ENCODE data around the gene IFI44. TPM values are rescaled to one million over a fixed set of nuclear protein-coding genes. Genes with fewer than 3 reads are reported as not detected.

The IFI44 gene
- total RNA-seq, 1 donor from 2014 or later = not detected

GRCh38 chr1:78619803-78620579, 29.6 kb upstream of the IFI44 start, which contains the start of gene IFI44L:
IFI44L (plus strand) TSS chr1:78620448; CDS start chr1:78627916, 7,468 bp downstream.
- no peaks in the 10 kb centered on the region for H3K9me3 Mint-ChIP-seq (ENCODE audit: unreplicated experiment)

GRCh38 chr1:78620666-78621065, 29.0 kb upstream of the IFI44 start:
- H3K4me1 Mint-ChIP-seq (ENCODE audit: low read depth, unreplicated experiment) = no peaks in the 10 kb centered on the region
- H3K27ac Mint-ChIP-seq (ENCODE audit: unreplicated experiment) = no peak overlapping the region
- H3K4me3 Mint-ChIP-seq (ENCODE audit: unreplicated experiment) = no peak overlapping the region
- DNase-seq = no peak
- no peaks in the 10 kb centered on the region for H3K36me3 Mint-ChIP-seq (ENCODE audit: unreplicated experiment)
- H3K9me3 Mint-ChIP-seq (ENCODE audit: unreplicated experiment) = no peaks in the 10 kb centered on the region
- H3K27me3 Mint-ChIP-seq (ENCODE audit: unreplicated experiment) = no peaks in the 10 kb centered on the region
- TF ChIP-seq, protein P1, sequence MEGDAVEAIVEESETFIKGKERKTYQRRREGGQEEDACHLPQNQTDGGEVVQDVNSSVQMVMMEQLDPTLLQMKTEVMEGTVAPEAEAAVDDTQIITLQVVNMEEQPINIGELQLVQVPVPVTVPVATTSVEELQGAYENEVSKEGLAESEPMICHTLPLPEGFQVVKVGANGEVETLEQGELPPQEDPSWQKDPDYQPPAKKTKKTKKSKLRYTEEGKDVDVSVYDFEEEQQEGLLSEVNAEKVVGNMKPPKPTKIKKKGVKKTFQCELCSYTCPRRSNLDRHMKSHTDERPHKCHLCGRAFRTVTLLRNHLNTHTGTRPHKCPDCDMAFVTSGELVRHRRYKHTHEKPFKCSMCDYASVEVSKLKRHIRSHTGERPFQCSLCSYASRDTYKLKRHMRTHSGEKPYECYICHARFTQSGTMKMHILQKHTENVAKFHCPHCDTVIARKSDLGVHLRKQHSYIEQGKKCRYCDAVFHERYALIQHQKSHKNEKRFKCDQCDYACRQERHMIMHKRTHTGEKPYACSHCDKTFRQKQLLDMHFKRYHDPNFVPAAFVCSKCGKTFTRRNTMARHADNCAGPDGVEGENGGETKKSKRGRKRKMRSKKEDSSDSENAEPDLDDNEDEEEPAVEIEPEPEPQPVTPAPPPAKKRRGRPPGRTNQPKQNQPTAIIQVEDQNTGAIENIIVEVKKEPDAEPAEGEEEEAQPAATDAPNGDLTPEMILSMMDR (IDR thresholded peaks at IDR 0.05; ENCODE audit: partially characterized antibody, unreplicated experiment) = no peak

More at GRCh38 chr1:78619803-78620579, 29.6 kb upstream of the IFI44 start, which contains the start of gene IFI44L:
- Mint-ChIP-seq H3K36me3 (ENCODE audit: unreplicated experiment) (no peaks in the 10 kb centered on the region), H3K4me1 (ENCODE audit: low read depth, unreplicated experiment) (no peaks in the 10 kb centered on the region), H3K4me3 (ENCODE audit: unreplicated experiment) (no peak within 1 kb of the TSS), H3K27me3 (ENCODE audit: unreplicated experiment) (no peaks in the 10 kb centered on the region), H3K27ac (ENCODE audit: unreplicated experiment) (no peak within 1 kb of the TSS)
- no peak for DNase-seq
- TF ChIP-seq, protein P1 (IDR thresholded peaks at IDR 0.05; ENCODE audit: partially characterized antibody, unreplicated experiment) = no peak

DNA sequence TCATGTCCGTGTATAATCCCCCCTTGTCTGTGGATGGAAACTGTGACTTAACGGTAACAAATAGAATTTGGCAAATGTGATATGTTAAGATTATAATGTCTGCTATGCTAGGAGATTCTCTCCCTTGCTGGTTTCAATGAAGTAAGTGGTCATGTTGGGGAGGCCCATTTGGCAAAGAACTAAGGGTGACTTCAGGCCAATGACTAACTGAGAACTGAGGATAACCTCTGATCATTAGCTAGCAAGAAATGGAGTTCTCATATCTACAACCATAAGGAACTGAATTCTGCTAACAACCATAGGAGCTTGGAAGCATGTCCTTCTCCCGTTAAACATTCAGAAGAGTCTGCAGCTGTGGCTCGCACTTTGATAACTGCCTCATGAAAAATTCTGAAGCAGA, 27.1 kb upstream of the IFI44 start:
- H3K4me1 Mint-ChIP-seq (ENCODE audit: low read depth, unreplicated experiment) = no peaks in the 10 kb centered on the region
- TF ChIP-seq, protein P1 (IDR thresholded peaks at IDR 0.05; ENCODE audit: partially characterized antibody, unreplicated experiment) = no peak
- no peak for DNase-seq
- no peaks in the 10 kb centered on the region for H3K9me3 Mint-ChIP-seq (ENCODE audit: unreplicated experiment)
- H3K27me3 Mint-ChIP-seq (ENCODE audit: unreplicated experiment) = no peaks in the 10 kb centered on the region
- no peak overlapping the region for H3K27ac Mint-ChIP-seq (ENCODE audit: unreplicated experiment)
- H3K36me3 Mint-ChIP-seq (ENCODE audit: unreplicated experiment) = no peaks in the 10 kb centered on the region
- H3K4me3 Mint-ChIP-seq (ENCODE audit: unreplicated experiment) = no peak overlapping the region

DNA sequence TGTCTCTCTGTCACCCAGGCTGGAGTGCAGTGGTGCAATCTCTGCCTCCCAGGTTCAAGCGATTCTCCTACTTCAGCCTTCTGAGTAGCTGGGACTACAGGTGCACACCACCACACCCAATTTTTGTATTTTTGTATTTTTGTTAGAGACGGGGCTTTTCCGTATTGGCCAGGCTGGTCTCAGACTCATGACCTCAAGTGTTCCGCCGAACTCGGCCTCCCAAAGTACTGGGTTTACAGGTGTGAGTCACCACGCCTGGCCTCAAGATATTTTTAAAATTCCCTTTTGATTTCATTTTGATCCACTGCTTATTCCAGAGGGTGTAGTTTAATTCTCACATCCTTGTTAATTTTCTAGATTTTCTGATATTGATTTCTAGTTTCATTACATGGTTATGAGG, 25.6 kb upstream of the IFI44 start:
- Mint-ChIP-seq H3K27me3 (ENCODE audit: unreplicated experiment) (no peaks in the 10 kb centered on the region), H3K4me3 (ENCODE audit: unreplicated experiment) (no peak overlapping the region), H3K27ac (ENCODE audit: unreplicated experiment) (no peak overlapping the region), H3K36me3 (ENCODE audit: unreplicated experiment) (no peaks in the 10 kb centered on the region), H3K4me1 (ENCODE audit: low read depth, unreplicated experiment) (no peaks in the 10 kb centered on the region), H3K9me3 (ENCODE audit: unreplicated experiment) (no peaks in the 10 kb centered on the region)
- DNase-seq = no peak
- TF ChIP-seq, protein P1 (IDR thresholded peaks at IDR 0.05; ENCODE audit: partially characterized antibody, unreplicated experiment) = no peak

DNA sequence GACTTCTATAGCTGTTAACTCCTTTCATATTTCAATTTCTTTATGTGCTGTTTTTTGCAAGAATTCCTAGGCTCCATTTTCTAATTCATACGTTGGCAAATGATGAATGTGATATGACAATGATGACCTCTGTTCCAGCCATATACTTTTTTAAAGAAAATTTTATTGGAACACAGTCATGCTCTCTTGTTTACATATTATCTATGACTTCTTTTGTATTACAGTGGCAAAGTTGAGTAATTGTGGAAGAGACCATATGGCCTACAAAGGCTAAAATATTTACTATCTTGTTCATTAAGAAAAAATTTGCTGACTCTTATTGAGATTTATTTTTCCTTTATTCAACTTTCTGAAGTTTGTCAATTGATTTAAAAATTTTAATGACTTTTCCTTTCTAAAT, 22.3 kb upstream of the IFI44 start:
- no peak for DNase-seq
- no peak overlapping the region for H3K27ac Mint-ChIP-seq (ENCODE audit: unreplicated experiment)
- TF ChIP-seq, protein P1 (IDR thresholded peaks at IDR 0.05; ENCODE audit: partially characterized antibody, unreplicated experiment) = no peak
- no peak overlapping the region for H3K4me3 Mint-ChIP-seq (ENCODE audit: unreplicated experiment)
- H3K36me3 Mint-ChIP-seq (ENCODE audit: unreplicated experiment) = no peaks in the 10 kb centered on the region
- H3K4me1 Mint-ChIP-seq (ENCODE audit: low read depth, unreplicated experiment) = no peaks in the 10 kb centered on the region
- H3K9me3 Mint-ChIP-seq (ENCODE audit: unreplicated experiment) = no peaks in the 10 kb centered on the region
- H3K27me3 Mint-ChIP-seq (ENCODE audit: unreplicated experiment) = no peaks in the 10 kb centered on the region
